Mucosa of descending colon (tissue), 3 donors: ENCODE measurements around the gene KRTAP2-1. TPM values are rescaled to one million over a fixed set of nuclear protein-coding genes. Genes with fewer than 3 reads are reported as not detected.

Experiments used
- ATAC-seq: fragments of 200-7000 bp; cut with Tn5 transposase; one replicate; pipeline ENCODE4 v1.9.1; 2020; ENCODE audit warnings: mild to moderate bottlenecking, moderate library complexity
- DNase-seq, 3 donors: peaks; one replicate each; pipeline ENCODE4 v3.0.0-alpha.2; 2020
- H3K36me3 ChIP-seq: fragments of 200-600 bp; one replicate; pipeline ENCODE4 v1.8.0; 2021; ENCODE audit warnings: low read depth, mild to moderate bottlenecking
- H3K4me1 ChIP-seq: fragments of 200-600 bp; one replicate; pipeline ENCODE4 v1.8.0; 2021; ENCODE audit warnings: low read depth, mild to moderate bottlenecking
- H3K4me3 ChIP-seq: fragments of 200-600 bp; one replicate; pipeline ENCODE4 v1.8.0; 2021; ENCODE audit warnings: mild to moderate bottlenecking
- H3K9me3 ChIP-seq: fragments of 200-600 bp; one replicate; pipeline ENCODE4 v1.8.0; 2021; ENCODE audit warnings: mild to moderate bottlenecking
- intact Hi-C, 2 donors: fragments of 100-400 bp; cut with DNase I in 1 of 2; cut with micrococcal nuclease in 1 of 2; formaldehyde crosslinking; loops; one replicate each; pipeline versions ENCODE4 v1.11.0 to v1.11.1; 2022; cut with DNase I, micrococcal nuclease
- total RNA-seq, 3 donors: library from RNA; stranded (reverse); fragmentation: NEBNext Ultra II Directional in 2 of 3; extraction: Animal tissue kit (Norgen Biotek cat#: 25700) in 2 of 3; gene quantifications; one replicate each; pipeline versions ENCODE4 v1.2.1 to v1.2.4, GENCODE V29; 2021 to 2023
- TF ChIP-seq, protein P1 (sequence below): fragments of 200-600 bp; IDR thresholded peaks from one replicate; pipeline ENCODE4 v1.8.0; 2022; ENCODE audit warnings: antibody characterized with exemption, mild to moderate bottlenecking
- donor health status: DM: no; HTN: no; CAD: no; lungs with moderate emphysema.
- donor health status: DM: no; HTN: no; CAD: no.
- donor health status: DM: no; HTN: yes; CAD: no.

KRTAP2-1 gene
- total RNA-seq, 3 donors from 2014 or later = not detected

DNA sequence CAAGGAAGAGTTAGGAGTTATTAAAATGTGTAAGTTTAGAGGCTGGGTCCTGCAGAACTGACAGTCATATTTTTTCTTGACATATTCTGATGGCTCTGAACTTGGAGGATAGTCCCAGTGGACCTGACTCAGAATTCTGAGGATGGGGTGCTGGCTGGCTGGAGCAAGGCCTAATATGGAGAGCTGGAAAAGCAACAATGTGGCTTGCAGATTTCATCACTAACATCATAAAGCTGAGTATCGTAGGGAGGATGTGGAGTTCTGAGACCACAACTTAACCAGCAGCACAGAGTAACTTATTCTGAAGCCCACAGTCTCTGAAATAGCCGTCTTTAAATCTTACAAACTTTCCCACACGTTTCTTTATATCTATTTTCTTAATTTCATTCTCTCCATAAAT is 22.4 kb downstream of the KRTAP2-1 start:
- intact Hi-C loops = no loop called here
- TF ChIP-seq, protein P1, sequence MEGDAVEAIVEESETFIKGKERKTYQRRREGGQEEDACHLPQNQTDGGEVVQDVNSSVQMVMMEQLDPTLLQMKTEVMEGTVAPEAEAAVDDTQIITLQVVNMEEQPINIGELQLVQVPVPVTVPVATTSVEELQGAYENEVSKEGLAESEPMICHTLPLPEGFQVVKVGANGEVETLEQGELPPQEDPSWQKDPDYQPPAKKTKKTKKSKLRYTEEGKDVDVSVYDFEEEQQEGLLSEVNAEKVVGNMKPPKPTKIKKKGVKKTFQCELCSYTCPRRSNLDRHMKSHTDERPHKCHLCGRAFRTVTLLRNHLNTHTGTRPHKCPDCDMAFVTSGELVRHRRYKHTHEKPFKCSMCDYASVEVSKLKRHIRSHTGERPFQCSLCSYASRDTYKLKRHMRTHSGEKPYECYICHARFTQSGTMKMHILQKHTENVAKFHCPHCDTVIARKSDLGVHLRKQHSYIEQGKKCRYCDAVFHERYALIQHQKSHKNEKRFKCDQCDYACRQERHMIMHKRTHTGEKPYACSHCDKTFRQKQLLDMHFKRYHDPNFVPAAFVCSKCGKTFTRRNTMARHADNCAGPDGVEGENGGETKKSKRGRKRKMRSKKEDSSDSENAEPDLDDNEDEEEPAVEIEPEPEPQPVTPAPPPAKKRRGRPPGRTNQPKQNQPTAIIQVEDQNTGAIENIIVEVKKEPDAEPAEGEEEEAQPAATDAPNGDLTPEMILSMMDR = no peak

DNA sequence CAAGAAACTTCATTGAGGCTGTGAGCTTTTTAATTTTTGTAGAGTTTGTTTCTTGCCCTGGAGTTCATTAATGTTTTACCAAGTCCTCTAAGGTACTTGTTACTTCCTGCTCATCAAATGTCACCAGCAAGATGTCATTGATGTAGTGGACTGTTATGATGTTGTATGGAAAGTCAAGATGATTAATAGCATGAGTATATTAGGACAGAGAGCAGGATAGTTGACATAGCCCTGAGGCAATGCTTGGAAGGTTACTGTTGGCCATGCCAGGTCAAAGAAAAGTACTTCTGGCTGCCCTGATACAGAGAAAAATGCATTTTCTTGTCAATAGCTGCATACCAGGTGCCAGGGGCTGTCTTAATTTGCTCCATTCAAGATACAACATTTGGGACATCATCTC is 26.8 kb downstream of the KRTAP2-1 start:
- intact Hi-C loops = no loop called here
- no peak overlapping the region for H3K4me3 ChIP-seq
- DNase-seq (no peak), ATAC-seq (no peak)
- TF ChIP-seq, protein P1 = no peak
- H3K9me3 ChIP-seq = no peaks in the 10 kb centered on the region
- H3K4me1 ChIP-seq = no peaks in the 10 kb centered on the region
- no peaks in the 10 kb centered on the region for H3K36me3 ChIP-seq

More for the DNA sequence above, 22.4 kb downstream of the KRTAP2-1 start:
- no peak overlapping the region for H3K4me3 ChIP-seq
- no peaks in the 10 kb centered on the region for H3K36me3 ChIP-seq
- H3K4me1 ChIP-seq = no peaks in the 10 kb centered on the region
- no peaks in the 10 kb centered on the region for H3K9me3 ChIP-seq
- ATAC-seq (no peak), DNase-seq (no peak)

DNA sequence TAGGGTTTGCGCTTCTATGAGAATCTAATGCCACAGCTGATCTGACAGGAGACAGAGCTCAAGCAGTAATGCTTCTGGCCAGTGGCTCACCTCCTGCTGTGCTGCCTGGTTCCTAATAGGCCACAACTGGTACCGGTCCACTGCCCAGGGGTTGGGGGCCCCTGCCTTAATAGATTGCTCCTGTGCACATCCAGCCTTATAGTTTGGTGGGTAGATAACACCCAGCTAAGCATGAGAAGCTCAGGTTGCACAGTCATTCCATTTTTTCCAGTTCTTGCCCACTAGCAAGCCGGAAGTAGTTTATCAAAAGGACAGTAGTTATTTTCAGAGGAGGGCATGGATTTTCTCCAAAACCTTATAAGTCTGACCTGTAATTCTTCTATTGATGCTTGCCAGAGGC is 27.7 kb downstream of the KRTAP2-1 start:
- ATAC-seq = no peak
- TF ChIP-seq, protein P1 = no peak
- intact Hi-C loops = no loop called here
- no peak overlapping the region for H3K4me3 ChIP-seq
- no peaks in the 10 kb centered on the region for H3K36me3 ChIP-seq
- DNase-seq = no peak
- no peaks in the 10 kb centered on the region for H3K4me1 ChIP-seq
- H3K9me3 ChIP-seq = no peaks in the 10 kb centered on the region

DNA sequence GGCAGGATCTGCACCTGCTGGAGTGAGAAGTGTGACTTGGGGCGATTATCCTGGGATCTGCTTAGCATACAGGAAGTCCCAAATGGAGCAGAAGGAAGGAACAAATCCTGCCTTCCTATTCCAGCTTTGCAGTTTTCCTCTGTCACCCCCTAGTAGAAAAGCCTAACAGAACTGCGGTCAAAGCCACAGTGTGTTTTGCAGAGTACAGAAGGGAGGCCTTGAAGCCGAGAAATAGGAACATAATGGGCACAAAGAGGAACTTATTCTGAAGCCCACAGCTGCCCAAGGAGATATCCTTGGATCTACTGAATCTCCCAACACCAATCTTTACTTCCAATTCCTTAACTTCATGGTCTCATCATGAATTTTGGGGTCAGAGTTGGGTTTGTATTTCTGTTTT is 28.6 kb downstream of the KRTAP2-1 start:
- DNase-seq = no peak

DNA sequence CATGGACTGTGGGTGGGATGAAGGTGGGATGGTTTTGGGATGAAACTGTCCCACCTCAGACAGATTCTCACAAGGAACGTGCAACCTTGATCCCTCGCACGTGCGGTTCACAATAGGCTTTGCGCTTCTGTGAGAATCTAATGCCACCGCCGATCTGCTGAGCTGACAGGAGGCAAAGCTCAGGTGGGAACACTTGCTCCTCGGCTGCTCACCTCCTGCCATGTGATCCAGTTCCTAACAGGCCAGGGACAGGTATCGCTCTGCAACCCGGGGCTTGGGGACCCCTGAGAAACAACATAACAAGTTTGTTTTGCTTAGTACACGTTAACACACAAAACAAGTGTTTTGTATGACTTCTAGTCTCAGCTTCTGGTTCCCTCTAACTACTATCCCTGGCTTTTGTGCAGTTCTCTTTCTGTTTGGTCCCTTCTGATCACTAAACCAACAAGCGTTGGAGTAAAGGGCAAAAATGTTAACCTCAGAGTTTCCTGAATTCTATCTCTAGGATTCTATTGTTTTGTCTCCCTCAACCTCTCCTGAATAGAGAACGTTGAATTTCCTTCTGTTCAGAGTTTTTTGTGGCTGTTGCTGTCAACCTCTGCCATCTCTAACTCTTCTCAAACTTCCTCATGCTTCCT is 30.4 kb downstream of the KRTAP2-1 start:
- TF ChIP-seq, protein P1 = no peak
- ATAC-seq (no peak), DNase-seq (no peak)
- Histone ChIP-seq H3K4me1 (no peaks in the 10 kb centered on the region), H3K4me3 (no peak overlapping the region), H3K36me3 (no peaks in the 10 kb centered on the region), H3K9me3 (no peaks in the 10 kb centered on the region)
- intact Hi-C loops = no loop called here

More for the DNA sequence above, 28.6 kb downstream of the KRTAP2-1 start:
- H3K4me1 ChIP-seq = no peaks in the 10 kb centered on the region
- intact Hi-C loops = no loop called here
- no peaks in the 10 kb centered on the region for H3K36me3 ChIP-seq
- H3K4me3 ChIP-seq = no peak overlapping the region
- TF ChIP-seq, protein P1 = no peak
- H3K9me3 ChIP-seq = no peaks in the 10 kb centered on the region
- ATAC-seq = no peak

DNA sequence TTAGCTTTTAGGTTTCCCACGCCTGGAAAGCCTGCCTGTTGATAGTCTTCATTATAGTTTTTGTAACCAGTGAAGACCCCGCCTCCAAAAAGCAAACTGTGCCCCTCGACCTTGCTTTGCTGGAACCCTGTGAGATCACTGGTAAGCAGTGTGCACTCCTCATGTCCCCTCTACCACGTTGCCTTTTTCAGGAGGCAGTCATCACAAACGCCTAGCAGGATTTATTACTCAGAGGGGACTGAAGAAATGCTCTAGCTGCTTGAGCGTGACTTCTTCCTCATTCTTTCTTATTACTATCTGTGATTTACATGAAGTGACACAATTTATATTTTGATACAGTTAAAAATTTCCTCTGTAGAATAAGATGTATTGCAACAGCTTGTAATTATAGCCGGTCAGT is 31.7 kb downstream of the KRTAP2-1 start:
- ATAC-seq (no peak), DNase-seq (no peak)
- H3K9me3 ChIP-seq = no peaks in the 10 kb centered on the region
- no peaks in the 10 kb centered on the region for H3K36me3 ChIP-seq
- H3K4me1 ChIP-seq = no peaks in the 10 kb centered on the region
- intact Hi-C loops = no loop called here
- H3K4me3 ChIP-seq = no peak overlapping the region
- TF ChIP-seq, protein P1 = no peak
